PC-9 (cell line): ENCODE results near the gene SMAD1. TPM values are rescaled to one million over a fixed set of nuclear protein-coding genes. Genes with fewer than 3 reads are reported as not detected.
A peak's percentile ranks its signal among the peaks of the same experiment; 100 is the strongest.

ENCODE experiments used
- BruUV-seq: library from RNA; stranded (reverse); fragments of 400-500 nt; replicated peaks from 2 replicates; lab custom pipeline; 2021; lab: Mats Ljungman, UMichigan
- CTCF ChIA-PET: fragments of 300-600 bp; sonication (Branson Sonifier 250); formaldehyde crosslinking; loops from one replicate; lab custom pipeline; 2022; ENCODE audit warnings: antibody characterized with exemption; lab: Charles Lee
- POLR2A ChIA-PET: fragments of 300-600 bp; sonication (Branson Sonifier 250); formaldehyde crosslinking; loops from one replicate; lab custom pipeline; 2022; ENCODE audit warnings: antibody characterized with exemption; ENCODE audit not compliant: unreplicated experiment; lab: Charles Lee
- DNase-seq, 2 experiments: peaks; one replicate each; pipeline versions ENCODE4 v3.0.0 to v3.0.0-alpha.2; 2015 to 2022; ENCODE audit warnings: mixed read lengths in 1 of 2
- H2AFZ ChIP-seq: fragments of 200-600 bp; sonication (generic); 2 replicates; pipeline ENCODE4 v1.8.1; 2017; ENCODE audit warnings: antibody characterized with exemption
- H3F3A ChIP-seq: fragments of 200-600 bp; sonication (generic); 2 replicates; pipeline ENCODE4 v1.8.1; 2017; ENCODE audit warnings: antibody characterized with exemption, mild to moderate bottlenecking, low read depth; ENCODE audit not compliant: insufficient read depth
- H3K27ac ChIP-seq: fragments of 200-600 bp; sonication (generic); 2 replicates; pipeline ENCODE4 v1.6.1; 2016; ENCODE audit warnings: mixed run types
- H3K27me3 ChIP-seq: fragments of 200-600 bp; sonication (generic); 2 replicates; pipeline ENCODE4 v1.6.1; 2016; ENCODE audit warnings: low read depth, mixed run types; ENCODE audit not compliant: insufficient read depth
- H3K36me3 ChIP-seq: fragments of 200-600 bp; sonication (generic); 2 replicates; pipeline ENCODE4 v1.6.1; 2016; ENCODE audit warnings: low read depth, mixed run types
- H3K4me1 ChIP-seq: fragments of 200-600 bp; sonication (generic); replicated peaks from 2 replicates; pipeline ENCODE4 v1.6.1; 2016; ENCODE audit warnings: mixed run types; ENCODE audit not compliant: insufficient read depth
- H3K4me2 ChIP-seq: fragments of 200-600 bp; sonication (generic); 2 replicates; pipeline ENCODE4 v1.6.1; 2017; ENCODE audit warnings: mixed run types
- H3K4me3 ChIP-seq: fragments of 200-600 bp; sonication (generic); 2 replicates; pipeline ENCODE4 v1.6.1; 2016; ENCODE audit warnings: mixed run types
- H3K79me2 ChIP-seq: fragments of 200-600 bp; sonication (generic); 2 replicates; pipeline ENCODE4 v1.6.1; 2017; ENCODE audit warnings: low read depth, mixed run types
- H3K9me2 ChIP-seq: fragments of 200-600 bp; sonication (generic); 2 replicates; pipeline ENCODE4 v1.8.1; 2017; ENCODE audit warnings: mild to moderate bottlenecking; ENCODE audit not compliant: insufficient read depth
- H3K9me3 ChIP-seq: fragments of 200-600 bp; sonication (generic); 2 replicates; pipeline ENCODE4 v1.8.1; 2016; ENCODE audit warnings: low read depth; ENCODE audit not compliant: insufficient read depth
- H4K20me1 ChIP-seq: fragments of 200-600 bp; sonication (generic); 2 replicates; pipeline ENCODE4 v1.8.1; 2017; ENCODE audit not compliant: insufficient read depth
- CTCF ChIP-seq: fragments of 200-600 bp; sonication (generic); conservative IDR thresholded peaks from 2 replicates; pipeline ENCODE4 v1.6.1; 2017; ENCODE audit warnings: mixed run types, antibody characterized with exemption, mild to moderate bottlenecking, moderate library complexity
- EZH2 ChIP-seq: fragments of 200-600 bp; sonication (generic); IDR thresholded peaks from 2 replicates; pipeline ENCODE4 v1.8.0; 2017; ENCODE audit warnings: antibody characterized with exemption, low read depth
- intact Hi-C: fragments of 100-400 bp; cut with micrococcal nuclease; formaldehyde crosslinking; loops from one replicate; pipeline ENCODE4 v1.10.0; 2022; ENCODE audit not compliant: unreplicated experiment
- total RNA-seq: library from RNA; stranded (reverse); gene quantifications from 2 replicates; pipeline ENCODE4 v1.2.3, GENCODE V29; 2021

SMAD1 gene
- total RNA-seq, 1 experiment from 2014 or later, result 15.1 TPM

GRCh38 chr4:145482209-145483037 lies 770 bp downstream of the SMAD1 start:
- peak; percentile 37 to 43 for DNase-seq
- no peaks in the 10 kb centered on the region for H4K20me1 ChIP-seq
- H3K4me1 ChIP-seq, result peaks cover 22% of the 10 kb centered on the region
- no peaks in the 10 kb centered on the region for H3K36me3 ChIP-seq
- H3K4me2 ChIP-seq, result peak overlapping the region; percentile 95
- H2AFZ ChIP-seq, result peak overlapping the region; percentile 90
- POLR2A ChIA-PET, result interaction anchor here (0.6 to 0.7 kb wide), 3 partner anchors 102 to 256 kb away, joined by 3 to 17 read pairs (median 7); no protein-coding TSS in a partner anchor
- H3F3A ChIP-seq, result no peaks in the 10 kb centered on the region; the same call in 1 of the 2 replicates
- H3K9me2 ChIP-seq, result no peaks in the 10 kb centered on the region
- H3K79me2 ChIP-seq, result peaks cover 41% of the 10 kb centered on the region
- H3K27me3 ChIP-seq, result no peaks in the 10 kb centered on the region
- intact Hi-C loops, result loop anchor here (2.0 to 5.0 kb wide), 3 partner anchors 65 to 250 kb away; no protein-coding TSS in a partner anchor
- CTCF ChIA-PET, result no interaction called here
- H3K27ac ChIP-seq, result peak overlapping the region; percentile 71
- BruUV-seq, result no TSS peak
- no peak for TF ChIP-seq EZH2
- no peak for TF ChIP-seq CTCF
- H3K9me3 ChIP-seq, result no peaks in the 10 kb centered on the region
- peak overlapping the region; percentile 86 for H3K4me3 ChIP-seq

- H3K4me2 ChIP-seq, result peak overlapping the region; percentile 95
- H4K20me1 ChIP-seq, result no peaks in the 10 kb centered on the region
- no peaks in the 10 kb centered on the region for H3K9me3 ChIP-seq
- peak overlapping the region; percentile 86; the same call in 1 of the 2 replicates for H3K4me3 ChIP-seq
- peaks cover 22% of the 10 kb centered on the region for H3K4me1 ChIP-seq
- H3F3A ChIP-seq, result no peaks in the 10 kb centered on the region; the same call in 1 of the 2 replicates
- ChIA-PET CTCF (no interaction called here), POLR2A (interaction anchor here (0.5 kb wide), 2 partner anchors 197 to 249 kb away, joined by 3 read pairs; partner anchors contain the start of gene C4orf51)
- peaks cover 43% of the 10 kb centered on the region for H3K79me2 ChIP-seq
- DNase-seq, result no peak
- H3K27ac ChIP-seq, result no peak overlapping the region
- no peaks in the 10 kb centered on the region for H3K36me3 ChIP-seq
- no peak overlapping the region for H2AFZ ChIP-seq
- intact Hi-C loops, result loop anchor here (2.0 to 5.0 kb wide), 3 partner anchors 64 to 251 kb away; no protein-coding TSS in a partner anchor
- TF ChIP-seq CTCF, result no peak
- no peak for TF ChIP-seq EZH2
- no peaks in the 10 kb centered on the region for H3K9me2 ChIP-seq
- H3K27me3 ChIP-seq, result no peaks in the 10 kb centered on the region
- BruUV-seq, result no TSS peak
Observed at GRCh38 chr4:145483514-145483913, 1.9 kb downstream of the SMAD1 start.

- Histone ChIP-seq H4K20me1 (no peaks in the 10 kb centered on the region), H3K27me3 (no peaks in the 10 kb centered on the region), H3K9me3 (no peaks in the 10 kb centered on the region), H3K9me2 (no peaks in the 10 kb centered on the region), H3K36me3 (no peaks in the 10 kb centered on the region), H3K4me3 (no peak overlapping the region), H3K4me2 (no peak overlapping the region; the same call in 1 of the 2 replicates), H2AFZ (no peak overlapping the region), H3K27ac (no peak overlapping the region), H3K4me1 (peaks cover 22% of the 10 kb centered on the region), H3K79me2 (peaks cover 48% of the 10 kb centered on the region), H3F3A (no peaks in the 10 kb centered on the region; the same call in 1 of the 2 replicates)
- TF ChIP-seq CTCF (no peak), EZH2 (no peak)
- BruUV-seq, result no TSS peak
- intact Hi-C loops, result loop anchor here (5.0 kb wide), 2 partner anchors 63 to 252 kb away; no protein-coding TSS in a partner anchor
- no peak for DNase-seq
- ChIA-PET CTCF (no interaction called here), POLR2A (interaction anchor here (0.5 to 0.6 kb wide), 3 partner anchors 196 to 248 kb away, joined by 3 to 4 read pairs (median 3); partner anchors contain the start of gene C4orf51)
Observed at GRCh38 chr4:145484225-145484846, 2.7 kb downstream of the SMAD1 start.
